Astrocyte (in vitro differentiated cells and primary cell): ENCODE measurements around the gene ULK4.

Experiments used
- CTCF ChIP-seq: IDR thresholded peaks from 2 replicates; pipeline ENCODE4 v1.5.1; 2011; ENCODE audit warnings: low read depth, mild to moderate bottlenecking, inconsistent platforms, low read length, moderate library complexity; ENCODE audit not compliant: insufficient read depth
- EZH2 ChIP-seq: IDR thresholded peaks from 2 replicates; pipeline ENCODE4 v1.6.1; 2012; ENCODE audit warnings: mild to moderate bottlenecking, low read length, inconsistent platforms; ENCODE audit not compliant: insufficient read depth

GRCh38 chr3:41684797-41685735, 276.8 kb downstream of the ULK4 start:
- TF ChIP-seq CTCF (no peak), EZH2 (no peak)
